Measurements from ENCODE around the gene IGSF3.

The IGSF3 gene

GRCh38 chr1:116679828-116680628 is 12.5 kb upstream of the IGSF3 start:
- Mint-ChIP-seq H3K9me3 (no peaks in the 10 kb centered on the region), H3K4me3 (no peak overlapping the region), H3K27me3 (ENCODE audit: low read depth) (peaks cover 7% of the 10 kb centered on the region), H3K4me1 (peaks cover 14% of the 10 kb centered on the region), H3K27ac (peak overlapping the region; percentile 10 to 64 (median 25)), H3K36me3 (ENCODE audit: low read depth) (no peaks in the 10 kb centered on the region)
- TF ChIP-seq, protein P1, sequence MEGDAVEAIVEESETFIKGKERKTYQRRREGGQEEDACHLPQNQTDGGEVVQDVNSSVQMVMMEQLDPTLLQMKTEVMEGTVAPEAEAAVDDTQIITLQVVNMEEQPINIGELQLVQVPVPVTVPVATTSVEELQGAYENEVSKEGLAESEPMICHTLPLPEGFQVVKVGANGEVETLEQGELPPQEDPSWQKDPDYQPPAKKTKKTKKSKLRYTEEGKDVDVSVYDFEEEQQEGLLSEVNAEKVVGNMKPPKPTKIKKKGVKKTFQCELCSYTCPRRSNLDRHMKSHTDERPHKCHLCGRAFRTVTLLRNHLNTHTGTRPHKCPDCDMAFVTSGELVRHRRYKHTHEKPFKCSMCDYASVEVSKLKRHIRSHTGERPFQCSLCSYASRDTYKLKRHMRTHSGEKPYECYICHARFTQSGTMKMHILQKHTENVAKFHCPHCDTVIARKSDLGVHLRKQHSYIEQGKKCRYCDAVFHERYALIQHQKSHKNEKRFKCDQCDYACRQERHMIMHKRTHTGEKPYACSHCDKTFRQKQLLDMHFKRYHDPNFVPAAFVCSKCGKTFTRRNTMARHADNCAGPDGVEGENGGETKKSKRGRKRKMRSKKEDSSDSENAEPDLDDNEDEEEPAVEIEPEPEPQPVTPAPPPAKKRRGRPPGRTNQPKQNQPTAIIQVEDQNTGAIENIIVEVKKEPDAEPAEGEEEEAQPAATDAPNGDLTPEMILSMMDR (IDR thresholded peaks at IDR 0.05; ENCODE audit: unreplicated experiment in 3 of 3): no peak

DNA sequence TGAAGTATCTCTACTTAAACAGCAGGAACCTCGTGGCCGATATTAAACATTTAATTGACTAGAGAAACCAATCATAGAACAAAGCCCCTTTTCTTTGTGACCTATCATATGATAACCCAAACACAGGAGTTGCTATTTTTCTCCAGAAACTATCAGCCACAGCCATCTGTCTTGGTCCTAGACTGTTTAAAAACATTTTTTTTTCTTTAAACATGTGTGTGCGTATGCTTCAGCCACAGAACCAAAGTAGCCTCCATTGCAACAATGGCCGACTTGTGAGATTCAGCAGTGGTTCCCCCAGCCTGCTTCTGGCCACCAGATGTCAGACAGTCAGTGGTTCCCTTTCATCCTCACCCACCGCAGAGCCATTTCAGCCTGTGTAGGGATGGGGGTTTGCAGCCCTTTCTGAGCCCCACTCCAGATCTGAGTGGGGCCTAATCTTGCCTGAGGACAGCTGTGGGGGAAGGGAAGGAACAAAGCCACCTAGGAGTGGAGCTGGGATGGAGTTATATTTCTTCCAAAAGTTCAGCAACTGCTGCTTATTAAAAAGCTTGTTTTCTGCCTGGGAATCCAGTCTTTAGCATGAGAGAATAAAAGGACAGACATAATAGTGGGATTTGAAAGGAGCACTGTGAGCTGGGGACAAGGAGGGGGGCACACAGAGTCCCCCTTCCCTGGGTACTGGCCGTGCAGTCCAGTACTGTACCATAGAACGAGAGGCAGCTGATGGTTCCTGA is 11.7 kb upstream of the IGSF3 start:
- TF ChIP-seq, protein P1 (IDR thresholded peaks at IDR 0.05; ENCODE audit: unreplicated experiment in 3 of 3): no peak
- H3K36me3 Mint-ChIP-seq (ENCODE audit: low read depth): no peaks in the 10 kb centered on the region
- H3K4me3 Mint-ChIP-seq: no peak overlapping the region
- H3K4me1 Mint-ChIP-seq: peaks cover 22% of the 10 kb centered on the region
- H3K27ac Mint-ChIP-seq: peak overlapping the region; percentile 10 to 64 (median 25)
- peaks cover 7% of the 10 kb centered on the region for H3K27me3 Mint-ChIP-seq (ENCODE audit: low read depth)
- H3K9me3 Mint-ChIP-seq: no peaks in the 10 kb centered on the region

GRCh38 chr1:116678732-116679090 is 11.2 kb upstream of the IGSF3 start:
- Mint-ChIP-seq H3K27ac (peak overlapping the region in 1 of 3 experiments; percentile 64), H3K9me3 (no peaks in the 10 kb centered on the region), H3K4me3 (no peak overlapping the region), H3K27me3 (ENCODE audit: low read depth) (peaks cover 7% of the 10 kb centered on the region), H3K36me3 (ENCODE audit: low read depth) (no peaks in the 10 kb centered on the region), H3K4me1 (peaks cover 27% of the 10 kb centered on the region)
- TF ChIP-seq, protein P1 (IDR thresholded peaks at IDR 0.05; ENCODE audit: unreplicated experiment in 3 of 3): no peak

DNA sequence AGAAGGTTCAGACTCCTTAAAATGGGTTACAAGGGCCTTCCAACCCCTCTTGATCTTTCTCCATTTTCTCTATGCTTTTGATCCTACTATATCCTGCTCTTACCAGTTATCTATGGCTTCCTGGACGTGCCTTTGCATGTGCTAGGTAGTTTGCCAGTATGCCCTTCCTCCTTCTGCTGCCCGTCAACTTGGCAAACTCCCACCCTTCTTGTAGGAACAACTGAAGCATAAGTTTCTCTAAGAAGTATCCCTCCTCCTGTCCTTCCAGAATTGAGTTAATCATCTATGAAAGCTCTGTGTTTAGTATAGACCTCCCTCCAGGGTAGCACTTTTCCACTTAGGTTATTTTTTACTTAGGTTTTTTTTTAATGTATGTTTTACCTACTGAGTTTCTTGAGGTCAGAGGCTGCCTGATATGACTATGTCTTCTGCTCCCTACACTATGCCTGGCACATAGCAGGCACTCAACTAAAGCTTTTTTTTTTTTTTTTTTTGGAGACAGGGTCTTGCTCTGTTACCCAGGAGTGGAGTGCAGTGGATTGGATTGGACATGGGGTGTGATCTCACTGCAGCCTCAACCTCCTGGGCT is 10.0 kb upstream of the IGSF3 start:
- Mint-ChIP-seq H3K27me3 (ENCODE audit: low read depth) (peaks cover 7% of the 10 kb centered on the region), H3K9me3 (no peaks in the 10 kb centered on the region), H3K36me3 (ENCODE audit: low read depth) (no peaks in the 10 kb centered on the region), H3K27ac (peak overlapping the region in 2 of 3 experiments; percentile 10 to 31), H3K4me3 (no peak overlapping the region), H3K4me1 (peaks cover 34% of the 10 kb centered on the region)
- TF ChIP-seq, protein P1 (IDR thresholded peaks at IDR 0.05; ENCODE audit: unreplicated experiment in 3 of 3): no peak

DNA sequence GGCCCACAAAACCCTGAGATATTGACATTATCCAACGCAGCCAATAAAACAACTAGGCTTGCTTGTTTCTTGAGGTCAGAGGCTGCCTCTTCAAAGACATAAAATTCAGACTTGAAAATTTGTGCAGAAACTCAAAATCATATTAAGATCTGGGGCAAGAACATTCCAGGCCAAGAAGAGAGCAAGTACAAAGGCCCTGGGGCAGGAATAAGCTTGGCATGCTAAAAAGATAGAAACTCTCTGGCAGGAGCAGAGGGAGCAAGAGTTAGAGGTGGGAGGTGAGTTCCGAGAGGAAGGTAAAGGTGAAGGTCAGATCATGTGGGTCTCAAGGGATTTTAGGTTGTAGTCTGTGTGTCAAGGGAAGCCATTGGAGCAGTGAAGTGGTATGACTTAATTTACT is 8.8 kb upstream of the IGSF3 start:
- TF ChIP-seq, protein P1 (IDR thresholded peaks at IDR 0.05; ENCODE audit: unreplicated experiment in 3 of 3): no peak
- H3K4me1 Mint-ChIP-seq: peaks cover 44% of the 10 kb centered on the region
- no peaks in the 10 kb centered on the region for H3K36me3 Mint-ChIP-seq (ENCODE audit: low read depth)
- H3K27me3 Mint-ChIP-seq (ENCODE audit: low read depth): peaks cover 7% of the 10 kb centered on the region
- no peak overlapping the region for H3K27ac Mint-ChIP-seq
- H3K4me3 Mint-ChIP-seq: no peak overlapping the region
- H3K9me3 Mint-ChIP-seq: no peaks in the 10 kb centered on the region

Measured in nephron (organoid).